ENCODE measurements around the gene ZNF423. TPM values are rescaled to one million over a fixed set of nuclear protein-coding genes. Genes with fewer than 3 reads are reported as not detected.

ZNF423 gene
- total RNA-seq, 2 donors from 2014 or later = 4.7 to 7.3 TPM

GRCh38 chr16:49654425-49654824 lies 201.5 kb downstream of the ZNF423 start:
- no peaks in the 10 kb centered on the region for H3K36me3 ChIP-seq
- no peak for DNase-seq
- intact Hi-C loops (cut with DNase I) = no loop called here
- H3K27ac ChIP-seq = no peak overlapping the region
- no peaks in the 10 kb centered on the region for H3K27me3 ChIP-seq
- no peak overlapping the region for H3K4me3 ChIP-seq
- no peaks in the 10 kb centered on the region for H3K4me1 ChIP-seq
- no peak overlapping the region for H3K9ac ChIP-seq (ENCODE audit: low read depth in 2 of 2, low read length in 2 of 2)
- H3K9me3 ChIP-seq = no peaks in the 10 kb centered on the region
- no peak for TF ChIP-seq CTCF (IDR thresholded peaks at IDR 0.05)

GRCh38 chr16:49653577-49653976 lies 202.3 kb downstream of the ZNF423 start:
- H3K9me3 ChIP-seq = no peaks in the 10 kb centered on the region
- H3K9ac ChIP-seq (ENCODE audit: low read depth in 2 of 2, low read length in 2 of 2) = no peak overlapping the region
- no peaks in the 10 kb centered on the region for H3K4me1 ChIP-seq
- TF ChIP-seq CTCF (IDR thresholded peaks at IDR 0.05) = no peak
- intact Hi-C loops (cut with DNase I) = no loop called here
- no peak for DNase-seq
- H3K36me3 ChIP-seq = no peaks in the 10 kb centered on the region
- no peaks in the 10 kb centered on the region for H3K27me3 ChIP-seq
- H3K27ac ChIP-seq = no peak overlapping the region
- no peak overlapping the region for H3K4me3 ChIP-seq

GRCh38 chr16:49653173-49653570 lies 202.7 kb downstream of the ZNF423 start:
- Histone ChIP-seq H3K4me1 (no peaks in the 10 kb centered on the region), H3K36me3 (no peaks in the 10 kb centered on the region), H3K27ac (no peak overlapping the region), H3K9me3 (no peaks in the 10 kb centered on the region), H3K27me3 (no peaks in the 10 kb centered on the region), H3K9ac (ENCODE audit: low read depth in 2 of 2, low read length in 2 of 2) (no peak overlapping the region), H3K4me3 (no peak overlapping the region)
- TF ChIP-seq CTCF (IDR thresholded peaks at IDR 0.05) = no peak
- DNase-seq = no peak
- intact Hi-C loops (cut with DNase I) = no loop called here

GRCh38 chr16:49652456-49653172 lies 203.3 kb downstream of the ZNF423 start:
- H3K27me3 ChIP-seq = no peaks in the 10 kb centered on the region
- peak; percentile 26 for DNase-seq
- intact Hi-C loops (cut with DNase I) = no loop called here
- no peaks in the 10 kb centered on the region for H3K4me1 ChIP-seq
- no peaks in the 10 kb centered on the region for H3K9me3 ChIP-seq
- H3K27ac ChIP-seq = no peak overlapping the region
- H3K9ac ChIP-seq (ENCODE audit: low read depth in 2 of 2, low read length in 2 of 2) = no peak overlapping the region
- H3K4me3 ChIP-seq = no peak overlapping the region
- no peak for TF ChIP-seq CTCF (IDR thresholded peaks at IDR 0.05)
- no peaks in the 10 kb centered on the region for H3K36me3 ChIP-seq

GRCh38 chr16:49651996-49652395 lies 203.9 kb downstream of the ZNF423 start:
- Histone ChIP-seq H3K4me1 (no peaks in the 10 kb centered on the region), H3K36me3 (no peaks in the 10 kb centered on the region), H3K4me3 (no peak overlapping the region), H3K9ac (ENCODE audit: low read depth in 2 of 2, low read length in 2 of 2) (no peak overlapping the region), H3K27ac (no peak overlapping the region), H3K9me3 (no peaks in the 10 kb centered on the region), H3K27me3 (no peaks in the 10 kb centered on the region)
- DNase-seq = no peak
- TF ChIP-seq CTCF (IDR thresholded peaks at IDR 0.05) = no peak
- intact Hi-C loops (cut with DNase I) = no loop called here
